Spleen (tissue), 7 donors: ENCODE results near the gene CMSS1.

ENCODE experiments used
- POLR2AphosphoS5 ChIP-seq, 3 donors: sonication (generic); formaldehyde crosslinking; IDR thresholded peaks; one replicate each; pipeline ENCODE4 v1.5.1; 2017; ENCODE audit warnings: antibody characterized with exemption in 3 of 3
- TF ChIP-seq, protein P1 (sequence below), 11 experiments: fragments of 200-600 bp in 7 of 11; fragments of 450-650 bp in 4 of 11; sonication (generic) in 4 of 11; IDR thresholded peaks in 8 of 11; conservative IDR thresholded peaks in 3 of 11; 1 replicate in 7 of 11; 2 replicates in 4 of 11; pipeline versions ENCODE4 v1.4.0 to v1.8.0; 2016 to 2021; ENCODE audit warnings: antibody characterized with exemption in 11 of 11, inconsistent platforms in 4 of 11, mild to moderate bottlenecking in 1 of 11
- donor health status: DM: no; HTN: no; CAD: no; lungs with moderate emphysema.
- donor health status: DM: no; HTN: no; CAD: no.
- donor health status: DM: no; HTN: no; CAD: no.

DNA sequence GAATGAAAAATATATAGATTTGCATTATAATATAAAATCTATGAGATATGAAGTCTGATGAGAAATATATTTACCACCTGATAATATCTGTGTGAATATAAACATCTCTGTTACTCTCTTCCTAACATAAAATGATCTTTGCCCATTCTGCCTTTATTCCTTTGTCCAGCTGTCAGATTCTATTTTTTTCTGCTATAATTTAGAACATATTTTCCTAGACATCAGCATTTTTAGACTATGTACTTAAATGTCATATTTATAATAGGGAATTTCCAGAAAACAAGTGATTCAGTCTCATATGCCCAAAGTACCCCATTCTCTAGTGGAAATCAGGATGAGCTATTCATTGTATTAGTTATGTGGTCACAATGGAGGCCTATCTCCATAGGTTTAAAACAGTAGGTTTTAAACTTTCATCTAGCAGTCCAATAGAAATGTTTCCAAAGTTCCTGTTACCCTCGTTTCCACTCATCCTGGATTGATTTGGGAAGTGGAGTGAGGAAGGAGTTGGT lies 213.3 kb downstream of the CMSS1 start:
- no peak for TF ChIP-seq POLR2AphosphoS5 (IDR thresholded peaks at IDR 0.05)
- TF ChIP-seq, protein P1, sequence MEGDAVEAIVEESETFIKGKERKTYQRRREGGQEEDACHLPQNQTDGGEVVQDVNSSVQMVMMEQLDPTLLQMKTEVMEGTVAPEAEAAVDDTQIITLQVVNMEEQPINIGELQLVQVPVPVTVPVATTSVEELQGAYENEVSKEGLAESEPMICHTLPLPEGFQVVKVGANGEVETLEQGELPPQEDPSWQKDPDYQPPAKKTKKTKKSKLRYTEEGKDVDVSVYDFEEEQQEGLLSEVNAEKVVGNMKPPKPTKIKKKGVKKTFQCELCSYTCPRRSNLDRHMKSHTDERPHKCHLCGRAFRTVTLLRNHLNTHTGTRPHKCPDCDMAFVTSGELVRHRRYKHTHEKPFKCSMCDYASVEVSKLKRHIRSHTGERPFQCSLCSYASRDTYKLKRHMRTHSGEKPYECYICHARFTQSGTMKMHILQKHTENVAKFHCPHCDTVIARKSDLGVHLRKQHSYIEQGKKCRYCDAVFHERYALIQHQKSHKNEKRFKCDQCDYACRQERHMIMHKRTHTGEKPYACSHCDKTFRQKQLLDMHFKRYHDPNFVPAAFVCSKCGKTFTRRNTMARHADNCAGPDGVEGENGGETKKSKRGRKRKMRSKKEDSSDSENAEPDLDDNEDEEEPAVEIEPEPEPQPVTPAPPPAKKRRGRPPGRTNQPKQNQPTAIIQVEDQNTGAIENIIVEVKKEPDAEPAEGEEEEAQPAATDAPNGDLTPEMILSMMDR (IDR thresholded peaks at IDR 0.05 in 8 of 11, conservative IDR thresholded peaks at IDR 0.05 in 3 of 11): no peak
